SU-DHL-6 (cell line): Measurements from ENCODE around the gene NUPR1.

ENCODE experiments used
- EZH2phosphoT487 ChIP-seq: fragments of 200-600 bp; sonication (generic), shearing (Covaris generic); conservative IDR thresholded peaks from 2 replicates; pipeline ENCODE4 v1.6.1; 2018; ENCODE audit warnings: mild to moderate bottlenecking, antibody characterized with exemption, low read length, moderate library complexity, mixed read lengths
- TF ChIP-seq, protein P1 (sequence below): fragments of 200-600 bp; sonication (generic); IDR thresholded peaks from one replicate; pipeline ENCODE4 v1.5.1; 2017; ENCODE audit warnings: antibody characterized with exemption, mild to moderate bottlenecking, low read length, moderate library complexity; ENCODE audit not compliant: insufficient read depth, poor library complexity, severe bottlenecking

GRCh38 chr16:28522792-28523191 lies 16.0 kb downstream of the NUPR1 start:
- TF ChIP-seq, protein P1, sequence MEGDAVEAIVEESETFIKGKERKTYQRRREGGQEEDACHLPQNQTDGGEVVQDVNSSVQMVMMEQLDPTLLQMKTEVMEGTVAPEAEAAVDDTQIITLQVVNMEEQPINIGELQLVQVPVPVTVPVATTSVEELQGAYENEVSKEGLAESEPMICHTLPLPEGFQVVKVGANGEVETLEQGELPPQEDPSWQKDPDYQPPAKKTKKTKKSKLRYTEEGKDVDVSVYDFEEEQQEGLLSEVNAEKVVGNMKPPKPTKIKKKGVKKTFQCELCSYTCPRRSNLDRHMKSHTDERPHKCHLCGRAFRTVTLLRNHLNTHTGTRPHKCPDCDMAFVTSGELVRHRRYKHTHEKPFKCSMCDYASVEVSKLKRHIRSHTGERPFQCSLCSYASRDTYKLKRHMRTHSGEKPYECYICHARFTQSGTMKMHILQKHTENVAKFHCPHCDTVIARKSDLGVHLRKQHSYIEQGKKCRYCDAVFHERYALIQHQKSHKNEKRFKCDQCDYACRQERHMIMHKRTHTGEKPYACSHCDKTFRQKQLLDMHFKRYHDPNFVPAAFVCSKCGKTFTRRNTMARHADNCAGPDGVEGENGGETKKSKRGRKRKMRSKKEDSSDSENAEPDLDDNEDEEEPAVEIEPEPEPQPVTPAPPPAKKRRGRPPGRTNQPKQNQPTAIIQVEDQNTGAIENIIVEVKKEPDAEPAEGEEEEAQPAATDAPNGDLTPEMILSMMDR, result no peak
- TF ChIP-seq EZH2phosphoT487, result no peak
